Right hindlimb (tissue), 1 donor: ENCODE measurements around the gene ZNF672.
"Not testable (repeated sequence)": the region's sequence is repeated elsewhere in the genome, so short reads cannot be mapped to it uniquely, and the experiment has no call there.

ENCODE experiments used
- DNase-seq: peaks from one replicate; pipeline ENCODE4 v3.0.0-alpha.2; 2018

The ZNF672 gene

DNA sequence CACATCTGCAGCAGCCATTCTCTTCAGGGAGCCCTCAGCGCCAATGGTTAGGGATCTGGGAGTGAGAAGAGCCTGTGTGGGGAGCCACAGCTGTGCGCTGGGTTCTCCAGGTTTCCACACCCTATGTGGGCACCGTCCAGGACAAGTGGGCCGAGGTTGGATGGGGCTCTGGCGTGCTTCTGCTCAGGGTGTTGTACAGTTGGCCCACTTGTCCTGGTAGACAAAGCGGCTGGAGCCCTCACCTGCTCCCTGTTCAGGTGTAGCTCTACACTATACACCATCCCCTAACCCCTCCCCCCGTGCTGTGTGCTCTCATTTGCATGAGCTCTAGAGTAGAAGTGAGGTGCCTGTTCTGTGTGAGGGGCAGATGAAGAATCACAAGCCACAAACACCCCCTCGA, 24.5 kb upstream of the ZNF672 start:
- no peak for DNase-seq

DNA sequence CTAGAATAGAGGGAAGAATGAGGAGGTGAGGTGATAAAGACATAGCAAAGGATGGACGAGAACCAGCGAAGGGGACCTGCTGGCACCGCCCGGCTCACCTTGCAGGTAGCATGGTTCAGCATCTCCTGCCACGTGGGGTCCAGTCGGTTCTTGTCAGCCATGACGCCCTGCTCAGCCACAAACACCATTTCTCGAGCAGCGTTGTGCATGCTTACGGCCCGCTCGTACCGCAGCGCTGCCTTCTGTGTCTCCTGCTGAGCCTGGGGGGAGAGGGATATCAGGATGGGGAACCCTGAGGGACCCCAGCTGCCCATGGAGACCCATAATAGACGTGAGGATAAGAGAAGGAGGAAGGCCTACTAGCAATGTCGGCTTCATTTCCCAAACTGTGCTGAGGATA, 23.7 kb upstream of the ZNF672 start:
- DNase-seq: no peak

DNA sequence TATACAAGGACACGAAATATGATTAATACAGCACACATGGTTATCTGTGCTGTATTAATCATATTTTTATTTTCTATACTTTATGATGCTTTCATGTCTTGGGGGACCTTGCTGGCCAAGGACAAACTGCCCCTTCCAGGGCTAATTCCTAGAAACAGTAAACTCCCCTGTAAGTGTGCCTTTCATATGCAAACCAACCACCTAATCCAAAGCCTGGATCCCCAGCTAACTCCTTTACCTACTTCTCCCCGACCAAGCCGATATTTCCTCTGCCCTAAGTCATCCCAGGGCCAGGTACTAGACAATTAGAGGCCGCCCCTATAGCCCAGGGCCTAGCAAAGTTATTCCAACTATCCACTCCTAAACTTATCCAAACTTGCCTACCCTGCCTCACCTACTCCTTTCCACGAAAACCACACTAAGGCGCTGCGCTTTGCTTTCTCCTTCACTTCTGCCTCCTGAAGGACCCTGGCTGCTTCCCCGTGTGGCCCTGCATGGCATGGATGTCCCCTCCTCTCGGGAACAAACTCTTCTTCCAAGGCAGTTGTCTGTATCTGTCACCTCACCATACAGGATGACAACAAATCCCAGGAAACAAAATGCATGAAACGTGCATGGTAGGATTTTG, 22.5 kb upstream of the ZNF672 start:
- no peak for DNase-seq

DNA sequence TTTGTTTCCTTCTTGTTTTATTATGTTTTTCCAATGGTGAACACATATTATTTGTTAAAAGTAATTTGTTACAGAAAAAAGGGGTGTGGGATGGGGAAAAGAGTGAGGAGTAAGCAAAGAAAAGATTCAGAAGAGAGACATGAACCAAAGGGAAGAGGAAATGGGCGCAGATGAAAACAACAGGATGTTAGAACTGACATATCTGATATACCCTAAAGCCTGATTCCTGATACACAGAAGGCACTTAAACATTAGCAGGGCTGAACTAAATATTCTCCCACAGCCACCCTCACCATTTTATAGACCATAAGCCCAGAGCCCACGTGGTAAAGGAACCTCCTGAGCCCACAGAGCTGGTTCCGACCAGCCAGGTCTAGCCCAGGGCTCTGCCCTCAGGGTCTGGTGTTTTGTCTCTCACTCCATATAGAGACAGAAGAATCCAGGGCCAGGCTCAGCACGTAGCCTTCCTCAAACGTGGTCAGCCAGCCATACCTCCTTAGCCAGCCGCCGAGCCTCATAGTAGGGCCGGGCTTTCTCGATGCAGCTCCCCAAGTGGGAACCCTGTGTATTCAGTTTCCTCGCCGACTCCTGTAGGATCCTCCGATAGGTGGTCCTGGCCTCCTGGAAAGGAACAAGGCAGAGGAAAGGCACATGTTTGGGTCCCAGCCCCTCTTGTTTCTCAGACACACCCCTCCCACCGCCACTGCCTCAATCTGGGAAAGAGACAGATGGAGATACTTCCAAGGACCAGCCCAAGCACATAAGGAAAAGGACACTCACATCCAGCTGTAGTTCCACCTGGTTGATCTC, 21.8 kb upstream of the ZNF672 start:
- DNase-seq: no peak

DNA sequence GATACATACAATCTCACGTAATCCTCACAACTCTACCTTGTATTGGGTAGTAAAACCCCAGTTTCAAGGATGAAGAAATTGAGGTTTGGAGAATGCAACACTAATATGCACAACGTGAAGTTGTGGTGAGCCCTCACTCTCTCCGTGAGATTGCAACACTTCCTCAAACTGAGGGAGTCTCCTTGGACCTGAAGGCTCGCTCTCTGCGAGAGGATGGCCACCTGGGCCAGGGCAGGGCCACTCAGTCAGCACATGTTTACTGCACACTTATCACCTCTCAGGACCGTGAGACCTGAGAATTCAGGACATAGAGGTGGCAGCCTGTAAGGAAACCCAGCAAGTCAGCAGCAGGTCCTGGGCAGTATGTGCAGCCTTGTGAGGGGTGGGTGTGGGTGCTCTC, 21.0 kb upstream of the ZNF672 start:
- DNase-seq: no peak

DNA sequence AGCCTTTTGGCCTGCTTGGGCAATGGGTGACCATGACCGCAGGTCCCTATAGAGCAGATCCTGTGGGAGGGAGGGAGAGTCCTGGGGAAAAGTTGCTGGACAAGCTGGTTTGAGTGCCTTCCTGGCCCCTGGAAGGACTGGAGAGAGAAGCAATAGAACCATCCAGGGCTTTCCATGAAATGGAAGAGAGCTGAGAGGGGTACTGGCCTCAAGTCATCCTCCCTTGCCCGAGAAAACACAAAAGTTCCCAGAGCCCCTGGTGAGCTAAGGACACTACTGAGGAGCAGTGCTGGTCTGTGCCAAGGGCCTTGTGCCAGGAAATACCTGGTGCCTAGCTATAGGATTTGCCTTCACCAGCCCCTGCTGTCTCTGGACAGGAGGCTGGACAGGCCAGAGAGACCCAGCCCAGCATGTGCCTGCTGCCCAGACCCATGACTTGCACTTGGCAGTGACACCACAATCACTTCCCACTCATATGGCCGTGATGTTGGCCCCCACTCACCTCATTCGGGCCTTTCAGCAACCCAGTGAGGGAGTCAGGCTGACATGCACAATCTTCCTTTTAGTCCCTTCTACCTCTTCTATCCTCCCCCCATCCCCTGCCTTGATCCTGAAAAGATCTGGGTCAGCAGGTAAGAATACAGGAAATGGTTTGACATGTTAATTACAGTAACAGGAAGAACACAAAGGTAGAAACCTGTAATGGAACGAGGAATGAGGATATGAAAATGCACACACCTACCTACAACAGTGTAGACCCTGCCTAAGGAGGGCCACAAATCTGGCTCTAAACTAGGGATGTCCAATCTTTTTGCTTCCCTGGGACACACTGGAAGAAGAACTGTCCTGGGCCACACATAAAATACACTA, 19.3 kb upstream of the ZNF672 start:
- no peak for DNase-seq

DNA sequence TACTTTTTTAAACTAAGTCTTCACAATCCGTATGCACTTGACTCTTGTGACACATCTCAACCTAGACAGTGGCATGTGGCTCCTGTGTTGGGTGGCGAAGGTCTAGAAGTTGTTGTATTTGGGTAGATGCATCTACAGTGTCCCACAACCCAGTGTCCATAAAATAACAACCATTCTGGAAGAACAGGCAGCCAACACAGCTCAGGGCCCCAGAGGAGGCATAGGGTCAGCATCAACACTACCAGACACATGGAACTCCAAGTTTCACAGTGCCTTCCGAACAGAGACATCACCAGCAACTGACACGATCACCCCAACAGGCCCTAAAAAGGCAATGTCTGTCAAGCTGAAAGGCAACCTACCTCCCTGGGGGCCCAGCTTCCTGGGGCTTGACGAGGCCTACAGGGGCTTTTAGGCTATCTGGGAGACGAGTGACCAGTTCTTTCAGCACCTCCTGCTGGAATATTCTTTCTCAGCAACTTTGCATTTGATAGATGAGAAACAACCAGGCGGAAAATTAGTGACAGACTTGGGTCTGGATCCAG, 17.9 kb upstream of the ZNF672 start:
- DNase-seq: no peak

GRCh38 chr1:248821101-248821500, 16.9 kb upstream of the ZNF672 start:
- DNase-seq: no peak

DNA sequence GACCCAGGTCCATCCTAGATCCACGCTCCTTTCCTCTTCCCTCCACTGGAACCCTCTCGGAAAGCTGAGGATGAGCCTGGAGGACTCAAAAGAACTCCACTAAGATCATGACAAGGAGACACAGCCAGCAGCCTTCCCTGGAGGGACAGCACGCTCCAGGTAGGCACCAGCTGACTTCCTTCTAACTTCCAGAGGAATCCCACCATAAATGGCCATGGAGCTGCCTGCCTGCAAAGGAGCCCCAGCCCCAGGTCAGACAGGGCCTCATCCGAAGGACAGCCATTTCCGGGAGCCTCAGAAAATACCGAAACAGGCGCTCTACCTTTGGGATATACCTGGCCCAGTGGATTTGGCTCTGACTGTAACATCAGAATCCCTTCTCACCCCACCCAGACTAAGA, 16.4 kb upstream of the ZNF672 start:
- DNase-seq: no peak

DNA sequence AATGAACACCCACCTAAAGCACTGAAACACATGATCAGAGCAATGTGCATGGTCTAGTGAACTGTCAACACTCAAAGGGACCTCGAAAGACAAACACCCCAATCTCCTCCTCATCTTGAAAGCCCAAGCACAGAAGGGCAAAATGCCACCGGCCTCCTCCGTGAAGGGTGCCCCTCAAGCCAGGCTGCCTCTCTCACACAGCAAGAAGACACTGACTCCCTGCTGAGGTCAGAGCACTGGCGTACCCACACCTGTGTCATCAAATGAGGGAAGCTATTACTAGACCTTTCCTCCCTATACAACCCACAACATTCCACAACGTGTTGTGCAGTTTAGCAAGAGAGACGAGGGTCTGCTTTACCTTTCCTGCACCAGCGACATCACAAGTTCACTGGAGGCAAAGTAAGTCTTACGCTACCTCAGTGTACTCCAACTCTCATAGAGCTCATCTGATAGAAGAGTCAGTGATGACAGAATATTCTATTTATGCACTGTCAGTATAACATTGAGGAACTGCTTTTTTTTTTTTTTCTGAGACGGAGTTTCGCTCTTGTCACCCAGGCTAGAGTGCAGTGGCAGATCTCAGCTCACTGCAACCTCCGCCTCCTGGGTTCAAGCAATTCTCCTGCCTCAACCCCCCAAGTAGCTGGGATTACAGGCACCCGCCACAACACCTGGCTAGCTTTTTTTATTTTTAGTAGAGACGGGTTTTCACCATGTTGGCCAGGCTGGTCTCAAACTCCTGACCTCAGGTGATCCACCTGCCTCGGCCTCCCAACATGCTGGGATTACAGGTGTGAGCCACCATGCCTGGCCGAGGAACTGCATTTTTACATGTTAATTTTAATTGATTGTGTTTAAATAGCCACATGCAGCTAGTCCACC, 15.6 kb upstream of the ZNF672 start:
- no peak for DNase-seq

- DNase-seq: no peak
Observed at GRCh38 chr1:248823517-248824001, 14.5 kb upstream of the ZNF672 start.

DNA sequence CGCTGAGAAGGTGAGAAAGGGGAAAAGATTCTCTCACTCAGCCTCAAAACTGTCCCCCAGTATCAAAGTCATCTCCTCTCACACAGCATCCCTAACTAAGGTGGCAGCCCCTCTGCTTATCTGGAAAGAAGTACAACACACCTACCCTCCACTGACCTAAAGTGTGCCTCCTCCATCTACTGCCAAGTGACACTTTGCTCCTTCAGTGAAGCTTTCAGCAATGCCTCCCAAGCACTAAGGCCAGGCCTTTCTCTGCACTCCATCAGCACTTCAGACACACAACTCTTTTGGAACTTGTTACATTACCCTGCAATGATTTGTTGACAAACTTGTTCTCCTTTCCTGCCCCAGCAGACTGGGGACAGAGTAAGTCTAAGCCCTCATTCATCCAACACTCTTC, 13.7 kb upstream of the ZNF672 start:
- no peak for DNase-seq

DNA sequence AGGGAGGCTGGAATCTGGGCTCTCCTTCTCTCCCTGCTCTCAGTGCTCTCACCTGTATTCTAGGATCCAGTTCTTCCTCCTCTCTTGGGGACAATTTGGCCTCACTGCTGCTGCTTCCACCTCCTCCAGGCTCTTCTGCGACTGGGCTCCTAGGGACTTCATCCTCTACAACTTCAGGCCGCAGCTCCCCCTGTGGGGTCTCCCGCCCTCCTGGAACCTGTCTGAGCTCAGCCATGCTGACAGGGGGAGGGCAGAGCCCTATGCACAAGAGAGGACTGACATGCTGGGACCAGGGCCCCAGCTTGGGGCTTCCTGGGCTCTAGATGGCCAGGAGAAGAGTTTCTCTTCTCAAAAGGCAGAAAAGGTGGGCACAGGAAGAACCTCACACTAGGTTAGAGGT, 13.3 kb upstream of the ZNF672 start:
- DNase-seq: no peak

DNA sequence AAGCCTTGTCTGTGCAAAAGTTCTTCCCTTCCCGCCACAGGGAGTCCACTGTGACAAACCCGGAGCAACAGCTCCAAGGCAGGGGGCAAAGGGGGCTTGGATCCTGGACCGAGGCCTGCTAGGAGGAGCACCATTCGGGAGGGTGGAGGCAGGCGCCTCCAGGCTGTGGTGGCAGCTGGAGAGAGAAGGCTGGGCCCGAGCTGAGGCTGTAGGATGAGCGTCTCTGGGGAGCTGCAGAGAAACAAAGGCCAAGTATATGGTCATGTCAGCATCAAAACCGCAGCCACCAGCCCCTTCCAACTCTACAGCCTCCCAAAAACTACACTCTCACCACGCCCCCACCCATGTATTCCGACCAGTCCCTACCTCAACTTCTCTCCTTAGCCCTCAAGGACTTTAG, 12.9 kb upstream of the ZNF672 start:
- DNase-seq: peak; percentile 35

GRCh38 chr1:248825573-248825908, 12.5 kb upstream of the ZNF672 start:
- no peak for DNase-seq

- DNase-seq: peak; percentile 96
Observed at GRCh38 chr1:248825909-248826760, 11.9 kb upstream of the ZNF672 start, which contains the start of gene SH3BP5L. Gene SH3BP5L, minus strand, starts transcription at chr1:248825915. Its CDS starts 980 bp downstream, at chr1:248824935.

DNA sequence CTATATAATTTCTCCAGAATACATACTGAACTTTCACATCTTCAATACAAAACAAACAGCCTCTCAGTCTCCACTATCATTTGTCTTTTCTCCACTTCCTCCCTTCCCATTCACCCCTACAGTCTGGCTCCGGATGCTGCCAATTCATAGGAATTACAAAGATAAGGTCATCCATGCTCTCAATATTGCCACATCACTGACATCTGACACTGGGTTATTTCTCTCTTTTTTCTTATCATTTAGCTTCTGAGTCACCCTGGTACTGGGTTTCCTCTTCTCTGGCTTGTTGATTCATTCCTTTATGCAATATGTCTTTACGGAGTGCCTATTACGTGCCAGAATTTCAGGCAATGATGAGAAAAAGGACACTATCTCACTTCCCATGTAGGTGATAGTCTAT, 9.2 kb upstream of the ZNF672 start:
- no peak for DNase-seq

DNA sequence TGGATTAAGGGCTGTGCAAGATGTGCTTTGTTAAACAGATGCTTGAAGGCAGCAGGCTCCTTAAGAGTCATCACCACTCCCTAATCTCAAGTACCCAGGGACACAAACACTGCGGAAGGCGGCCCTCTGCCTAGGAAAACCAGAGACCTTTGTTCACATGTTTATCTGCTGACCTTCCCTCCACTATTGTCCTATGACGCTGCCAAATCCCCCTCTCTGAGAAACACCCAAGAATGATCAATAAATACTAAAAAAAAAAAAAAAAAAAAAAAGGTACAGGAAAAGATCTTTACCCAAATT, 7.4 kb upstream of the ZNF672 start:
- not testable (repeated sequence) for DNase-seq

- DNase-seq: no peak
Observed at GRCh38 chr1:248831842-248832241, 6.2 kb upstream of the ZNF672 start.

DNA sequence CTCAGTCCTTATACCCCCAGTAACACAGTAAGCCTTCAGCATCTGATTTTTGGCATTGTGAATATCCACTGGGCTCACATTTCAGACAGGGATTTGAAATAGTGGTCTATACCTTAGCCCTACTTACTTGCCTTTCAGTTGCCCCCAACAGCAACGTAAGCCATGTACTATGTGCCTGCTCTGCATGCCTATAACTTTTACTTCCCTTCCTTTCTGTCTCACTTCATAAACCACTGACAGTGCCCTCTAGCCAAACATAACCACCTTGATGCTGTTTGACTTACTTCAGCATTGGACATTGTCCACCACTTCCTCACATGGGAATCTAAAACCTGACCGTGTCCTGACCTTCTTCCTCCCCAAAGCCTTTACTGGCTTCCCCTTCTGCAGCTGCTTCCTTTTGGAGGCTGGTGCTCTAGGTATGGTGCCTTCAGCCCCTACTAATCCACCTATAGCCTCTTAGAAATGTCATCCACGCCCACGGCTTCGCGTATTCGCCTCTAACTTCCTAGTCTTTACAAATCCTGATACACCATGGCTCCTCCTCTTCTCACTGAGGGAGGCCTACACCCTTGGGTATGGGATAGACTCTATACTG, 3.6 kb upstream of the ZNF672 start:
- no peak for DNase-seq
